A549 (cell line): ENCODE results near the gene TMEM74B. TPM values are rescaled to one million over a fixed set of nuclear protein-coding genes. Genes with fewer than 3 reads are reported as not detected.

Experiments used
- ATAC-seq, 2 experiments: fragments of 200-7000 bp in 1 of 2; fragments of >200 bp in 1 of 2; cut with Nextera tagmentation in 1 of 2; cut with Tn5 transposase in 1 of 2; 3 replicates each; pipeline versions ENCODE4 v1.8.0 to v1.9.1; 2018 to 2020; ENCODE audit warnings: mild to moderate bottlenecking in 1 of 2, moderate library complexity in 1 of 2
- CTCF ChIA-PET: fragments of 300-600 bp; sonication (Branson Sonifier 250); formaldehyde crosslinking; extraction: SDS; loops from one replicate; lab custom pipeline; 2021; ENCODE audit warnings: antibody characterized with exemption, inconsistent platforms; lab: Yijun Ruan, JAX
- POLR2A ChIA-PET: fragments of 350-600 bp; formaldehyde crosslinking; extraction: SDS; loops from one replicate; lab custom pipeline; 2021; ENCODE audit warnings: antibody characterized with exemption, inconsistent platforms; lab: Yijun Ruan, JAX
- DNase-seq, 2 experiments: peaks; one replicate each; pipeline versions ENCODE4 v3.0.0 to v3.0.0-alpha.2; 2011 to 2016; ENCODE audit warnings: low read depth in 1 of 2, low spot score in 1 of 2
- FAIRE-seq: peaks from 2 replicates; lab custom pipeline; 2011; peaks lifted over from hg19 to GRCh38; lab: Jason Lieb, UNC
- H3K27ac ChIP-seq, 2 experiments: fragments of >200 bp; sonication (Bioruptor Twin); formaldehyde crosslinking; 3 replicates each; pipeline ENCODE4 v1.5.1; 2016 to 2017
- H3K4me1 ChIP-seq: fragments of >200 bp; sonication (Bioruptor Twin); formaldehyde crosslinking; 3 replicates; pipeline ENCODE4 v1.6.1; 2016
- H3K4me2 ChIP-seq: fragments of >200 bp; sonication (Bioruptor Twin); formaldehyde crosslinking; 3 replicates; pipeline ENCODE4 v1.6.1; 2016
- H3K4me3 ChIP-seq: fragments of >200 bp; sonication (Bioruptor Twin); formaldehyde crosslinking; 3 replicates; pipeline ENCODE4 v1.5.1; 2016
- H3K9me3 ChIP-seq: fragments of >200 bp; sonication (Bioruptor Twin); formaldehyde crosslinking; 3 replicates; pipeline ENCODE4 v1.6.1; 2016
- BHLHE40 ChIP-seq: IDR thresholded peaks from 2 replicates; pipeline ENCODE4 v1.6.1; 2012; ENCODE audit warnings: low read depth, low read length, inconsistent platforms
- CBX2 ChIP-seq: fragments of 200-600 bp; sonication (generic); IDR thresholded peaks from 2 replicates; pipeline ENCODE4 v1.6.1; 2016; ENCODE audit warnings: low read depth, mild to moderate bottlenecking, borderline replicate concordance
- CHD2 ChIP-seq: fragments of 150-350 bp; IDR thresholded peaks from 2 replicates; pipeline ENCODE4 v1.6.1; 2014; ENCODE audit warnings: low read length; ENCODE audit not compliant: partially characterized antibody
- CTCF ChIP-seq: fragments of >200 bp; sonication (Bioruptor Twin); formaldehyde crosslinking; IDR thresholded peaks from 3 replicates; pipeline ENCODE4 v1.5.1; 2016
- E2F6 ChIP-seq: IDR thresholded peaks from 2 replicates; pipeline ENCODE4 v1.6.1; 2012; ENCODE audit warnings: low read depth, borderline replicate concordance
- EHF ChIP-seq: fragments of 250-450 bp; sonication (Bioruptor Pico); IDR thresholded peaks from 2 replicates; pipeline ENCODE4 v1.5.0; 2020; ENCODE audit warnings: mild to moderate bottlenecking
- EHMT2 ChIP-seq: fragments of 200-600 bp; sonication (generic); IDR thresholded peaks from 2 replicates; pipeline ENCODE4 v1.6.1; 2016; ENCODE audit warnings: antibody characterized with exemption, low read depth, mild to moderate bottlenecking, moderate library complexity
- ELK1 ChIP-seq: fragments of 150-350 bp; IDR thresholded peaks from 2 replicates; pipeline ENCODE4 v1.6.1; 2014; ENCODE audit warnings: low read depth, mild to moderate bottlenecking, low read length
- ESRRA ChIP-seq: fragments of 150-350 bp; IDR thresholded peaks from 2 replicates; pipeline ENCODE4 v1.6.1; 2014; ENCODE audit warnings: mild to moderate bottlenecking, low read length, borderline replicate concordance
- FOSB ChIP-seq: fragments of 250-450 bp; sonication (Bioruptor Pico); IDR thresholded peaks from 2 replicates; pipeline ENCODE4 v1.5.0; 2020; ENCODE audit warnings: mild to moderate bottlenecking, moderate library complexity
- FOXS1 ChIP-seq: fragments of 250-450 bp; sonication (Bioruptor Pico); IDR thresholded peaks from 2 replicates; pipeline ENCODE4 v1.5.0; 2020; ENCODE audit warnings: mild to moderate bottlenecking, moderate library complexity
- GATA3 ChIP-seq: IDR thresholded peaks from 2 replicates; pipeline ENCODE4 v1.6.1; 2012; ENCODE audit warnings: borderline replicate concordance
- HOXB5 ChIP-seq: fragments of 250-450 bp; sonication (Bioruptor Pico); IDR thresholded peaks from 2 replicates; pipeline ENCODE4 v1.5.0; 2020; ENCODE audit warnings: mild to moderate bottlenecking, moderate library complexity
- PHF8 ChIP-seq: fragments of 200-600 bp; sonication (generic); IDR thresholded peaks from 2 replicates; pipeline ENCODE4 v1.6.1; 2016; ENCODE audit warnings: low read depth, mild to moderate bottlenecking, antibody characterized with exemption, moderate library complexity, borderline replicate concordance
- POLR2A ChIP-seq: IDR thresholded peaks from 2 replicates; pipeline ENCODE4 v1.6.1; 2012; ENCODE audit warnings: mild to moderate bottlenecking, low read length
- RAD21 ChIP-seq, 2 experiments: fragments of >200 bp in 1 of 2; sonication (Bioruptor Twin) in 1 of 2; formaldehyde crosslinking in 1 of 2; IDR thresholded peaks in 1 of 2; conservative IDR thresholded peaks in 1 of 2; 2 replicates in 1 of 2; 3 replicates in 1 of 2; pipeline ENCODE4 v1.6.1; 2012 to 2018; ENCODE audit warnings: inconsistent platforms in 1 of 2
- RCOR1 ChIP-seq: fragments of 150-350 bp; IDR thresholded peaks from 2 replicates; pipeline ENCODE4 v1.6.1; 2014; ENCODE audit warnings: antibody characterized with exemption, low read length, low read depth
- RFX5 ChIP-seq: fragments of 450-650 bp; IDR thresholded peaks from 2 replicates; pipeline ENCODE4 v1.7.1; 2014; ENCODE audit warnings: antibody characterized with exemption, mild to moderate bottlenecking, moderate library complexity
- SREBF2 ChIP-seq: fragments of 450-650 bp; IDR thresholded peaks from 2 replicates; pipeline ENCODE4 v1.6.1; 2014; ENCODE audit warnings: mild to moderate bottlenecking, moderate library complexity
- TFCP2L1 ChIP-seq: fragments of 250-450 bp; sonication (Bioruptor Pico); IDR thresholded peaks from 2 replicates; pipeline ENCODE4 v1.5.0; 2021; ENCODE audit warnings: mild to moderate bottlenecking
- USF2 ChIP-seq: fragments of 450-650 bp; IDR thresholded peaks from 2 replicates; pipeline ENCODE4 v1.6.1; 2014; ENCODE audit warnings: antibody characterized with exemption
- ZFP36 ChIP-seq: fragments of 450-650 bp; IDR thresholded peaks from 2 replicates; pipeline ENCODE4 v1.6.1; 2014; ENCODE audit warnings: borderline replicate concordance; ENCODE audit not compliant: partially characterized antibody
- ZSCAN20 ChIP-seq: fragments of 250-450 bp; sonication (Bioruptor Pico); IDR thresholded peaks from 2 replicates; pipeline ENCODE4 v1.8.0; 2022; ENCODE audit warnings: mild to moderate bottlenecking, moderate library complexity
- WGBS: methylation state at CpG from one replicate; pipeline ENCODE4 v1.1.6; 2017; ENCODE audit errors: missing lambda C conversion rate; 5-methylcytosine and 5-hydroxymethylcytosine counted together
- polyA plus RNA-seq, 4 experiments: library from polyadenylated mRNA; depleted of rRNA in 3 of 4; stranded (reverse); fragments of >200 nt; fragmentation: RNase III in 1 of 4; extraction: RNeasy Plus Mini Kit Qiagen cat#74134 plus additional on column Dnase treatment in 1 of 4; gene quantifications; 2 replicates in 3 of 4; 3 replicates in 1 of 4; pipeline ENCODE4 v1.2.3, GENCODE V29; 2011 to 2017

Gene TMEM74B
- polyA plus RNA-seq, 2 of the 4 experiments (the other 2 are of a cell fraction) = 2.9 to 3.4 TPM

- Histone ChIP-seq H3K4me3 (no peak overlapping the region), H3K4me1 (no peaks in the 10 kb centered on the region), H3K27ac (no peak overlapping the region), H3K9me3 (no peaks in the 10 kb centered on the region), H3K4me2 (no peak overlapping the region)
- DNase-seq (no peak), FAIRE-seq (no peak), ATAC-seq (no peak)
- WGBS = 96% methylated on average over 5 of the region's 5 CpGs
- ChIA-PET CTCF (interaction anchor here (1.2 to 10.6 kb wide), 2 partner anchors 16 to 44 kb away, joined by 4 to 91 read pairs; partner anchors contain the start of gene TMEM74B), POLR2A (no interaction called here)
- TF ChIP-seq FOXS1 (CRISPR knock-in tag) = no peak
- TF ChIP-seq RAD21 (conservative IDR thresholded peaks at IDR 0.05 in 1 of 2, IDR thresholded peaks at IDR 0.05 in 1 of 2) = no peak
- TF ChIP-seq TFCP2L1 (CRISPR knock-in tag) = no peak
- TF ChIP-seq EHF (CRISPR knock-in tag) = no peak
- no peak for TF ChIP-seq ZFP36
- no peak for TF ChIP-seq BHLHE40
These were observed 15.6 kb downstream of the TMEM74B start for GRCh38 chr20:1169224-1169623.

GRCh38 chr20:1166948-1167720 lies 17.6 kb downstream of the TMEM74B start:
- CTCF ChIA-PET = interaction anchor here (2.2 kb wide), 1 partner anchor 18 kb away, joined by 7 read pairs; the partner anchor contains the start of gene TMEM74B
- H3K9me3 ChIP-seq = no peaks in the 10 kb centered on the region
- no peak for DNase-seq
- TF ChIP-seq CHD2 (no peak), BHLHE40 (no peak), USF2 (no peak), RFX5 (no peak), FOSB (no peak)
- no peak overlapping the region for H3K27ac ChIP-seq
- H3K4me2 ChIP-seq = no peak overlapping the region
- ATAC-seq = no peak
- 90% methylated on average over 1 of the region's 1 CpG for WGBS
- no peaks in the 10 kb centered on the region for H3K4me1 ChIP-seq
- POLR2A ChIA-PET = no interaction called here
- H3K4me3 ChIP-seq = no peak overlapping the region
- FAIRE-seq = peak; percentile 56

- no peak overlapping the region for H3K4me3 ChIP-seq
- ChIA-PET POLR2A (no interaction called here), CTCF (interaction anchor here (2.2 kb wide), 1 partner anchor 19 kb away, joined by 7 read pairs; the partner anchor contains the start of gene TMEM74B)
- ATAC-seq (no peak), DNase-seq (no peak), FAIRE-seq (no peak)
- H3K9me3 ChIP-seq = no peaks in the 10 kb centered on the region
- WGBS = 93% methylated on average over 9 of the region's 9 CpGs
- H3K4me2 ChIP-seq = no peak overlapping the region
- no peak overlapping the region for H3K27ac ChIP-seq
- TF ChIP-seq RCOR1 = no peak
- H3K4me1 ChIP-seq = no peaks in the 10 kb centered on the region
These were observed 18.8 kb downstream of the TMEM74B start for GRCh38 chr20:1165941-1166340.

- DNase-seq (no peak), FAIRE-seq (no peak), ATAC-seq (no peak)
- Histone ChIP-seq H3K4me3 (no peak overlapping the region), H3K27ac (no peak overlapping the region), H3K4me1 (no peaks in the 10 kb centered on the region), H3K9me3 (no peaks in the 10 kb centered on the region), H3K4me2 (no peak overlapping the region)
- ChIA-PET POLR2A (no interaction called here), CTCF (interaction anchor here (0.9 to 2.2 kb wide), 3 partner anchors 11 to 47 kb away, joined by 3 to 7 read pairs (median 3); partner anchors contain the start of gene TMEM74B)
- WGBS = 100% methylated on average over 1 of the region's 1 CpG
- TF ChIP-seq GATA3 (no peak), PHF8 (no peak), POLR2A (no peak), EHF (CRISPR knock-in tag) (no peak), E2F6 (no peak), ELK1 (no peak), SREBF2 (no peak), HOXB5 (CRISPR knock-in tag) (no peak), CBX2 (no peak), EHMT2 (no peak), ZSCAN20 (CRISPR knock-in tag) (no peak), CTCF (no peak), ESRRA (no peak)
These were observed 19.3 kb downstream of the TMEM74B start for GRCh38 chr20:1165521-1165920.
